GM21423 (cell line): ENCODE data around the gene HAPLN3.
"Not testable (repeated sequence)": the region's sequence is repeated elsewhere in the genome, so short reads cannot be mapped to it uniquely, and the experiment has no call there.

Source experiments
- ATAC-seq: cut with Tn5 transposase; IDR thresholded peaks from one replicate; pipeline ENCODE4 v1.9.1; 2021; ENCODE audit warnings: mild to moderate bottlenecking, moderate library complexity; ENCODE audit not compliant: unreplicated experiment

The HAPLN3 gene, protein sequence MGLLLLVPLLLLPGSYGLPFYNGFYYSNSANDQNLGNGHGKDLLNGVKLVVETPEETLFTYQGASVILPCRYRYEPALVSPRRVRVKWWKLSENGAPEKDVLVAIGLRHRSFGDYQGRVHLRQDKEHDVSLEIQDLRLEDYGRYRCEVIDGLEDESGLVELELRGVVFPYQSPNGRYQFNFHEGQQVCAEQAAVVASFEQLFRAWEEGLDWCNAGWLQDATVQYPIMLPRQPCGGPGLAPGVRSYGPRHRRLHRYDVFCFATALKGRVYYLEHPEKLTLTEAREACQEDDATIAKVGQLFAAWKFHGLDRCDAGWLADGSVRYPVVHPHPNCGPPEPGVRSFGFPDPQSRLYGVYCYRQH

DNA sequence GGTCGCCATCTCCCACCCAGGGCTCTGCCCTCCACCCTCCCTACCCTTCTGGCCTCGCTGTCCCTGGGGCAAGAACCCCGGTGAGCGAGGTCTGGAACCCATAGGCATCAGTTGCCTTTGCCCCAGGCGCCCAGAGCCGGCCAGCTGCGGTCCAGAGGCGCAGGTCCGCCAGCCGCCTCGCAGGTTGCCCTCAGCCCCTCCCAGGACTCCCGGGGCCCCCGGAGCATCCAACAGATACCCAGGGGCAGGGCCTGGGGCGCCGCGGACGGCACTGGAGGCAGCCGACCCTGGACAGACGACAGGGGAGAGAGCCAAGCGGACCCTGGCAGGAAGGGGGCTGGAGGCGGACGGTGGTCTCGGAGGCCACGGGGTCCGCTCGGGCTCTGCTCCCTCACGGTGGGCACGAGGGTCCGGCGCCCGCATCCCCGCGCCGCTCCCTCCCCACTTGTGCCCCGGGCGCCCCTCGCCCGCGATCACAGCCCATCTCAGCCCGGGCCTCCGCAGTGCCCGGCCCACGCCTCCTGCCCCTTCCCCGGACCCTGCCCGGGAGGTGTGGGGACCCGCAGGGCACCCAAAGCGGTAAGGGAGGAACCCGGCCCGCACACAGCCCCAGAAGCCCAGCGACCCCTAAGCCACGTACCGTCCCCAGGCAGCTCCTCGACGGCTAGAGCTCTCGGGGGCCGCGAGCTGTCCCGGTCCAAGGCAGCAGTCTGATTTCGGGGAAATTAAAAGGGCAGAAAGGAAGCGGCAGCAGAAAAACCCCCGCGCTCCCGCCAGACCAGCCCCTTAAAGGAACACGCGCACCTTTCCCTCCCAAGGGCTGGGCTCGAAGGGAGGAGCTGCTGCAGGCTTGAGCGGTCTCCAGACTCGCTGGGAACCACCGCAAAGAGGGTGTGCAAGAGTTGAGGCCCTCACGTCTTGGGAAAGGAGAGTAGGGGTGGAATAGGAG lies at the start of gene HAPLN3:
TSS of gene HAPLN3 (minus strand) at position 726 of the 949 bp plus-strand sequence. CDS start 8,246 bp downstream, outside the sequence.
- peak; percentile 45 for ATAC-seq

DNA sequence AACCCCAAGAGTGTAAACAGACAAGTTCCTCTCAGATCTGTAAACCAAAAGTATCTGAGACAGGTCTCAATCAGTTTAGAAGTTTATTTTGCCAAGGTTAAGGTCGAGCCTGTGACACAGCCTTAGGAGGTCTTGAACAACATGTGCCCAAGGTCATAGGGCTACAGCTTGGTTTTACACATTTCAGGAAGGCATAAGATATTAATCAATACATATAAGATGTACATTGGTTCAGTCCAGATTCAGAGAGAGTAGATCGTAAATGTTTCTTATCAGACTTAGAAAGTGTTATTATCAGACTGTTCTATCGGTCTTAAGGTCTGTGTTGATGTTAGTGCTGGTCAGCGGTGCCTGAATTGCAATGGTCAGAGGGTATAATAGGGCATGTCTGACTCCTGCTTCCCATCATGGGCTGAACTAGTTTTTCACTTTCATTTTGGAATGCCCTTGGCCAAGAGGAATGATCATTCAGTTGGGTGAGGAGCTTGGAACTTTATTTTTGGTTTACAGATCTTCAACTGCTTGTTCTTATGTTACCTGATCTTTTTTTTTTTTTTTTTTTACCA lies 44.8 kb upstream of the HAPLN3 start:
- no peak for ATAC-seq

DNA sequence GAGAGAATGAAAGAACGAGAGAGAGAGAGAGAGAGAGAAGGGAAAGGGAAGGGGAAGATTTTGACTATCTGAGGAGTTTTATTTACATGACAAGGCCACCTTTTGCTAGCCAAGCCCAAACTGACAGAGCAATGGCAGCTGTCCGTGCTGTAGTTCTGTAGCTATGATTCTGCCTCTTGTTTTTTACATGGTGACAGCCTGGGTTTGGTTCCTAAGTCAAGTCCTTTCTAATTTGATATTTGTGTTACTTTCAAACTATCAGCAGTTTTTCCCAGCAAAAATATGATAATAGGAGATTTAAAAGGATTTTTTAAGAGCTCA lies 44.1 kb upstream of the HAPLN3 start:
- ATAC-seq = no peak

DNA sequence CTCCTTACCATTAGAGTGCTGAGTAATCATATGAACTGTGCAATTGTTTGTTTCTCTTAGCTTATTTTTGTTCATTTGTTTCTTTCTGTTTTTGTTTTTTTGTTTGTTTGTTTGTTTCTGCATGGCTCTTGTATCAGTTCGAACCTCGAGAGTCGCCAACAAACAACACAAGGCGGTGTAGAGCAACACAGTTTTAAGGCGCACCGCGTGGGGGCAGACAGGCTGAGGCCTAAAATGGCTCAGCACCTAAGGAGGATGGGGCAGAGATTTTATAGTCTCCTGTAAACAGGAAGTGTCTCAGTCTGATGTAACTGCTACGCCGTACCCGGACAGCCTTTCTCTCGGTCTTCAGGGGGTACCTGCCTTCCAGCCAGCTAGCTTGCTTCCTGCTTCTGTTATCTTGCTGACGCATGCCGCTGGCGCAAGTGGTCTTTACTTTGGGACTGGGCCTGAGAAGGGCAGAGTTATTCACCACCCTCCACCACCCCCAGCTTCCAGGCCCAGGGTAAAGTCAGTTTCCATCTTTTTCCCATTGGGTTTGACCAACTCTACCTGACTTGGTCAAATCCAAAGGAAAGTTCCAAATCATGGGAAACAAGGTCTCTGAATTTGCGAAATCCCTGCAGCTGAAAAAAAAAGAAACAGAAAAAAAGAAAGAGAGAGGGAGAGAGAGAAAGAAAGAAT lies 43.6 kb upstream of the HAPLN3 start:
- no peak for ATAC-seq

DNA sequence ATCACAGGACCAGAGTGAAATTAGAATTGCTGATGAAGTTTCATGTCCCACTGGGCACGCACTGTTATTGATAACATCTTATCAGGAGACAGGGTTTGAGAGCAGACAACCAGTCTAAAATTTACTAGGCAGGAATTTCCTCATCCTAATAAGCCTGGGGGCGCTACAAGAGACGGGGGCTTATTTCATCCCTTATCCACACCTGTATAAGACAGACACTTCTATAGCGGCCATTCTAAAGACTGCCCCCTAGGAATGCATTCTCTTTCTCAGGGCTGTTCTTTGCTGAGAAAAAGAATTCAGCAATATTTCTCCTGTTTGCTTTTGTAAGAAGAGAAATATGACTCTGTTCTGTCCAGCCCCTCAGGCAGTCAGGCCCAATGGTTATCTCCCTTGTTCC lies 39.1 kb upstream of the HAPLN3 start:
- ATAC-seq = not testable (repeated sequence)

DNA sequence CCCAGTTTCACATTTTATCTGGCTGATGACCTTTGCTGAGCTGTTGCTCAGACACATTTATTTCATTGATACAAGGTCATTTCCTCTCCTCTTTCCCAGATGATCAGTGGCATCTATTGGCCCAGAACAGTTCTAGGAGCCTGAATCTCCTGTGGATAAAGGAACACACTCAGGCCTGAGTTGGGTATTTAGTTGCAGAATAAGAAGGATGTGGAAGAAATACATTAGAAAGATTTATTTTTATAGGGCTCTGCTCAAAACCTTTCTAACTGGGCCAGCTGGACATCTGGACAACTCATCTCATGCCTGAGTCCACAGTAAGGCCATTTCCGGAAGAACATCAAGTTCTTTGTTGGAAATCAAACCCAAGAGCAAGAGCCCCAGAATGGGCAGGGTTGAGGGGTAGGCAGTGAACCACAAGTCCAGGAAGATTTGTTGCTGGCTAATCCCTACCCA lies 37.6 kb upstream of the HAPLN3 start:
- ATAC-seq = no peak

DNA sequence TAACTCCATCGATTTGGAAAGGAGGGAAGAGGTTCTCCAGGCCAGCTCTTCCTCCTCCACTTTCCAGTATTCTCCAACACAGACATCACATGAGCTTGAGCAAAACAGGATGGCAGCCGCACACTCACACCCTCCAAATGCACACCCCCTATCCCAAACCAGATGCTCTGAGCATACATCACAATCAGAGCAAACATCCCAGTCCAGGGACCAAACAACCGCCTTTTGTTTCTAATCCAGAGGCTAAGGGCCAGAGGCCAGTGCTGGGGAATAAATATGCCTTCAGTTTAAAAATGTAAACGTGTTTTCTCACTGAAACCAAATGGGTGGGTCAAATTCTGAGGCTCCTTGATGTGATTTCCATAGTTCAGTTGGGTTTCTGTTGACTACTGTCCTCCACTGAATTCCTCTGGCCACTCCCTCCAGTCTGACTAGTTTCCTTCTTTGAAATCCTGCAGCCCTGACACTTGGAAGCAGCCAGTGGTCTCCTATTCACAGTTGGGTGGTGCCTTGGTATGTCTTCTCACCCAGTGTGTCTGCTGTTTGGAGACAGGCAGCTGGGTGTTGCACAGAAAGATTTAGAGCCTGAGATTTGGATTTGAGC lies 37.0 kb upstream of the HAPLN3 start:
- ATAC-seq = no peak

DNA sequence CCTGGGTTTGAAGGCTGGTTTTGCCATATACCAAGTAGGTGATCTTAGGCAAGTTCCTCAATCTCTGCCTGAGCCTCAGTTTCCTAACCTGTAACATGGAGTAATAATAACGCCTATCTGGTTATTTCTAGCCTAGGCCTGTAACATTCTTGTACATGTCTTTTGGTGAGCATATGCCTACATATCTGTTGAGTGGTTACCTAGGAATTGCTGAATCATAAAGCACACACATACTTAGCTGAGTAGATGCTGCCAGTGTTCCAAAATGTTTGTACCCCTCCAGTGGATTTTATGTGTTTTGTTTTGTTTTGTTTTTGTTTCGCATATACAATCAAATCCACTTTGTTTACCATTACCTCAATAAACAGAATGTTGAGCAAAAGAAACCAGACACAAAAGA lies 35.2 kb upstream of the HAPLN3 start:
- no peak for ATAC-seq

DNA sequence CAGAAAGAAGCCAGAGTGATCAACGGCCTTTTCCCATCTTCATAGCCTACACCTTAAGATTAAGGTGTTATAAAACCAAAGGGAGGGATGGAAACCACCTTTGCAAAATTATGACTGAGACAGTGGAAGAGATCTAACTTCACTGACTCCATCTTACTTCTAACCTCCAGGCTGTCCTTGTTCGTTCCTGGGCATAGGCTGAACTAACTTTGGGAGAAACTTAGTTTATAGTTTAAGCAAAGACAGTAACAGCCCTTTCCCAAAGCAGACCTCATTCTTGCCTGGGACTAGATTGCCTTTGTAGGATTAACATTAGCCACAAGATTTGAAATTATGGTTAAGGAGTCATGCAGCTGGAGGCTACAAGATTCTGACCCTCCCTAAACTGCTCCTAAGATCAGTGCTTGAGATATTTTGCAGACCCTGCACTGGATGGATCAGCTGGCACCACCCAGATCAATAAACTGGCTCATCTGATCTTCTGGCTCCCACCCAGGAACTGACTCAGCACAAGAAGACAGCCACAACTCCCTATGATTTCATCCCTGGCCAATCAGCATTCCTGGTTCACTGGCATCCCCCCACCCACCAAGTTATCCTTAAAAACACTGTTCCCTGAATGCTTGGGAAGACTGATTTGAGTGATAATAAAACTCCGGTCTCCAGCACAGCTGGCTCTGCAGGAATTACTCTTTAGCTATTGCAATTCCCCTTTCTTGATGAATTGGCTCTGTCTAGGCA lies 34.2 kb upstream of the HAPLN3 start:
- ATAC-seq = not testable (repeated sequence)

DNA sequence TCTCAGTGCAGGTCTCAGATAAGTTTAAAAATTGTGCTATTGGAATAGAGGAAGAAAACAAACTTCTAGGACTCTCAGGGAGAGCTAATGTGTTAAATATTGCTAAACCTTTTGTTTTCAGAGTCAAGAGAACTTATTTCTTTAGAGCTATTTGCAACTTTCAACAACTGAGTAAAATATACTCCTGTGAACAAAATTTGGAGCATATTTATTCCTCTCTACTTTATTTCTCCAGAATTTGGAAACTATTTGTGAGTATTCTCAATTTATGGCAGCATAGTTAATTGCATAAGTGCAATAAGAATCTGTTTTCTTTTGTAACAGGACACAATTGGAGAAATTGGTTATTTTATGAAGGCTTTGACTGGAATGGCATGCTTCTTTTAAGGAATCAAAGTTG lies 32.8 kb upstream of the HAPLN3 start:
- ATAC-seq = not testable (repeated sequence)

DNA sequence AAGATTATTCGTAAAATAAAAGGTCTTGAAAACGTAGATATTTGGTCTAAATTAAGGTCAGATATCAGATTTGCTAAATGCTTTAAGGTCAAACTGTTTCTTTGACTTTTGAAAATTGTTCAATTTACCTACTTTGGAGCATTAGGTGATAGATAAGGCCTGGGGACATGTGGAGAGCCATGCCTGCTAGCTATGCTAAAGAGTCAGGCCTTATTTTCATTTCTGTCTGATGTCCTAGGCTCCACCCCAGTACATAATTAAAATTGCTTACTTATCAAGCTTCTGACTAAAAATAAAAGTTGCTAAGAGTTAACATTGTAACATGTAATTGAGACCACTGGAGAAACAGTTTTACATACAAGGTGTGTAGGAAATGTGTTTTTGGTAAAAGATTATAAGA lies 30.3 kb upstream of the HAPLN3 start:
- not testable (repeated sequence) for ATAC-seq

DNA sequence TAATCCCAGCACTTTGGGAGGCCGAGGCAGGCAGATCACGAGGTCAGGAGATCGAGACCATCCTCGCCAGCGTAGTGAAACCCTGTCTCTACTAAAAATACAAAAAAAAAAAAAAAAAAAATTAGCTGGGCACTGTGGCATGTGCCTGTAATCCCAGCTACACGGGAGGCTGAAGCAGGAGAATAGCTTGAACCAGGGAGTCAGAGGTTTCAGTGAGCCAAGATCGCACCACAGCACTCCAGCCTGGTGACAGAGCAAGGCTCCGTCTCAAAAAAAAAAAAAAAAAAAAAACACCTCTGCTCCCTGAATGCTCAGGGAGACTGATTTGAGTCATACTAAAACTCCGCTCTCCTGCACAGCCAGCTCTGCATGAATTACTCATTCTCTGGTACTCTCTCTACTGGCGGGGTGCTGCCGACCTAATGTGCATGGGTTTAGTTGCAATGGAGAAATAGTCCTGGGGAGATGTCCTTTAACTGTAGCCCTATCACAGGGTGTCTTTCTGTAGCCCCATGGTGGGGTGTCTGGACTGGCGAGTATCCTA lies 25.6 kb upstream of the HAPLN3 start:
- not testable (repeated sequence) for ATAC-seq

DNA sequence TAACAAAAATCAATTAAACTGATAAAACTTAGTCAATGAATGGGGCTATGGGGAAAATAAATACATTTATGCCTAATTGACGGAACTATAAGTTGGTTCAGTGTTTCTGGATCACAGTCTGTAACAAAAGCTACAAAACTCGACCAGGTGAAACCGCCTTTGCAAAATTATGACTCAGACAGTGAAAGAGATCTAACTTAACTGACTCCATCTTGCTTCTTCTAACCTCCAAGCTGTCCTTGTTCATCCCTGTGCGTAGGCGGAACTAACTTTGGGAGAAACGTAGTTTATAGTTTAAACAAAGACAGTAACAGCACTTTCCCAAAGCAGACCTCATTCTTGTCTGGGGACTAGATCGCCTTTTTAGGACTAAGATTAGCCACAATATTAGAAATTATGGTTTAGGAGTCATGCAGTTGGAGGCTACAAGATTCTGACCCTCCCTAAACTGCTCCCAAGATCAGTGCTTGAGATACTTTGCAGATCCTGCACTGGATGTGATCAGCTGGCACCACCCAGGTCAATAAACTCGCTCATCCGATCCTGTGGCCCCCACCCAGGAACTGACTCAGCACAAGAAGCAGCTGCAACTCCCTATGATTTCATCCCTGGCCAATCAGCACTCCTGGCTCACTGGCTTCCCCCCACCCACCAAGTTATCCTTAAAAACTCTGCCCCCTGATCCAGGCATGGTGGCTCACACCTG lies 25.0 kb upstream of the HAPLN3 start:
- no peak for ATAC-seq

DNA sequence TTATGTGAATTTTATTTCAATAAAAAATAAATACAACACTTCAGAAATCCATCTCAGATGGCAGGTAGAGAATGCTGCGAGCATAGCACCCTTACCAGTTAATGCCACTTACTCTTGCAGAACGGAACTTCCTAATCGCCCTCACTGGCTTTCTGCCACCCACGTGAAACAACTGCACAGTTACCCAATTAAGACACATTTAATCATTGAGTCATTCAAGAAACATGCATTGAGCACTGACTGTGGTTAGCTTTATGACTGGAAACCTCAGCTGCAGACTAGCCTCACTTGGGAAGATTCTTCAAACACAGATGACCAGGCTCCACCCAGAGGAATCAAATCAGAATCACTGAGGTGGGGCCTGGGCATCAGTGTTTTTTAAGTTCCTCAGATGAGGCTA lies 23.4 kb upstream of the HAPLN3 start:
- ATAC-seq = no peak

DNA sequence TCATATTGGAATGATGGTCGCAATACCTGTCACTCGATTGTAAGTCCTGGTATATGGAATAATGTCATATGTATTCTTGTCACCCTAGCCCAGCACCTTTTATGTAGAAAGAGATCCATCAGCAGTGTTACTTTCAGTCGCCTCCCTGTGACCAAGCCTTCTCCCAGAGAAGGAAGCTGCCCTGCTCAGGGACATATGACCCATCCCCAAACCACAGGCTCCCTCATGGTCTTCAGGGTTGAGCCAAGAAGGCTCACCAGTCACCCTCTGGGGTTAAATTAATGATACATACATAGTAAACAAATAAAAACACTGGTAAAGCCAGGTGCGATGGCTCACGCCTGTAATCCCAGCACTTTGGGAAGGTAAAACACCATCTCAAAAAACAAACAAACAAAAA lies 22.4 kb upstream of the HAPLN3 start:
- no peak for ATAC-seq

DNA sequence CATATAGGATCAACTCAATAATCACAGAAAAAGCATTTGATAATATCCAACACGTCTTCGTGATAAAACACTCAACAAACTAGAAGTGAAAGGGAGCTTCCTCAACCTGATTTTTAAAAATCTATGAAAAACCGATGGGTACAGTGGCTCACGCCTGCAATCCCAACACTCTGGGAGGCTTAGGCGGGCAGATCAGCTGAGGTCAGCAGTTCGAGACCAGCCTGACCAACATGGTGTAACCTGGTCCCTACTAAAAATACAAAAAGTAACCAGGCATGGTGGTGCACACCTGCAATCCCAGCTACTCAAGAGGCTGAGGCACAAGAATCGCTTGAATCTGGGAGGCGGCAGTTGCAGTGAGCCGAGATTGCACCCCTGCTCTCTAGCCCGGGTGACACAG lies 20.0 kb upstream of the HAPLN3 start:
- ATAC-seq = no peak

DNA sequence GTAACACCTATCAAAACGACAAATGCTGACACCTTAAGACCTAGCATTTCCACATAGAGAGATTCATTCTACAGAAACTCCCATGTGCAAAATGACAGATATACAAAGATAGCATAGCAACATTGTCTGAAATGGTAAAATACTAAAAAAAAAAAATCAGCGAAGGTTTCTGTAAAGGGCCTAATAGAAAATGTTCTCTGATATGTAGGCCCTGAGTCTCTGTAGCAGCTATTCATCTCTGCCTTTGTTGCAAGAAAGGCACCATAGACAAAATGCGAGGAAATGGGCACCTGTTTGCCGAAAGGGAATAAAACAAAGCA lies 18.5 kb upstream of the HAPLN3 start:
- ATAC-seq = no peak

DNA sequence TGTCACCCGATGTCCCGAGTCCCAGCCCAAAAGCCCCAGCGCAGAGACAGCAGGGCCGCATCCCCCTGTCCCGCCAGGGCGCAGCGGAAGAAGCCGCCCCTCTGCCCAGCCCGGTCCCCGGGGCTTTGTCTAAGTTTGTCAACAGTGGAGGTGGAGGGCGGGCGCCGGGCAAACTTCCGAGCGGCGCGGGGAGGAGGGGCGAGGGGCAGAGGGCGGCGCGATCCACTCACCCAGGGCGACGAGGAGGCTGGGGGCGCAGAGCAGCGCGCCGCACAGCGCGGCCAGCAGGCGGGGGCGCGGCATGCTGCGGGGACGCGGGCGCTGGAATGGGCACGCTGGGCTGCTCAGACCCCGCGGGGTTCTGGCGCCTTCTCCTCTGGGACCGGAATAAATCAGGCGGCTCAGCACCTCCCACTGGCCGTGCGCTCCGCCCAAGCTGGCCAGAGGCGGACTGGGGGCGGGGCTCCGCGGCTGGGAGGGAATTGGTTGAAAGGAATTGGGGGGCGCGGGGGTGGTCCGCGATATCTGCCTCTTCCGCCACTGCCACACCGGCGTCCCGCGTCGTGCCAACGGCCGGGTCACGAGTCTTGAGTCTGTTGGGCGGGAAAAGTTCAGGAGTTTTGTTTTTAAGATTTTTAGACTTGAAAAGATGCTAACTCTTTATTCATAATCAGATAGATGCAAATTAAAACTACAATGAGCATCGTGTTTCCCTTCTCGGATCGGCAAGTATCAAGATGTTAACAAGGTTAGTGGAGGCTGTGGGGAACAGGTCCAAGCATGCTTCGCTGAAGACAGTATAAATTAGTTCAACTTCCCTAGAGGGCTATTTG lies 17.9 kb upstream of the HAPLN3 start, which contains the start of gene MFGE8:
TSS of gene MFGE8 (minus strand) at position 363 of the 833 bp plus-strand sequence. CDS start at position 303, 60 bp downstream.
- peak; percentile 84 for ATAC-seq
